ENCODE data around the gene DIAPH2.

- no peak for TF ChIP-seq POLR2AphosphoS5 (IDR thresholded peaks at IDR 0.05; ENCODE audit: low read depth, low read length)
- TF ChIP-seq POLR2A (IDR thresholded peaks at IDR 0.05; ENCODE audit: low read depth, low read length), result no peak
- TF ChIP-seq SPI1 (IDR thresholded peaks at IDR 0.05; ENCODE audit: low read depth, low read length), result no peak
Observed at GRCh38 chrX:97399400-97399799, 714.8 kb downstream of the DIAPH2 start.

All from GM12891 (cell line).